Left lung (tissue), 10 donors: Measurements from ENCODE around the gene TSKU. TPM values are rescaled to one million over a fixed set of nuclear protein-coding genes. Genes with fewer than 3 reads are reported as not detected.
"Not testable (repeated sequence)": the region's sequence is repeated elsewhere in the genome, so short reads cannot be mapped to it uniquely, and the experiment has no call there.

Source experiments
- ATAC-seq: fragments of 200-7000 bp; cut with Tn5 transposase; one replicate; pipeline ENCODE4 v1.9.1; 2020; ENCODE audit warnings: moderate library complexity
- DNase-seq, 4 donors: peaks; one replicate each; pipeline ENCODE4 v3.0.0-alpha.2; 2013 to 2020
- H3K27ac ChIP-seq, 2 donors: fragments of 200-600 bp; sonication (generic) in 1 of 2; one replicate each; pipeline versions ENCODE4 v1.5.0 to v1.8.0; 2020 to 2021
- H3K27me3 ChIP-seq, 2 donors: fragments of 200-600 bp; sonication (generic) in 1 of 2; one replicate each; pipeline versions ENCODE4 v1.5.0 to v1.8.0; 2020 to 2021
- H3K36me3 ChIP-seq, 2 donors: fragments of 200-600 bp; sonication (generic) in 1 of 2; one replicate each; pipeline versions ENCODE4 v1.5.0 to v1.8.0; 2020 to 2021
- H3K4me1 ChIP-seq, 2 donors: fragments of 200-600 bp; one replicate each; pipeline ENCODE4 v1.8.0; 2021
- H3K4me3 ChIP-seq, 2 donors: fragments of 200-600 bp; sonication (generic) in 1 of 2; one replicate each; pipeline versions ENCODE4 v1.5.0 to v1.8.0; 2020 to 2021; ENCODE audit warnings: mild to moderate bottlenecking in 1 of 2
- H3K9me3 ChIP-seq, 2 donors: fragments of 200-600 bp; sonication (generic) in 1 of 2; one replicate each; pipeline versions ENCODE4 v1.5.0 to v1.8.0; 2020 to 2021
- CTCF ChIP-seq, 2 donors: fragments of 200-600 bp; sonication (generic) in 1 of 2; IDR thresholded peaks; one replicate each; pipeline versions ENCODE4 v1.5.0 to v1.8.0; 2021; ENCODE audit warnings: antibody characterized with exemption in 2 of 2
- intact Hi-C, 2 donors: fragments of 100-400 bp; cut with DNase I; formaldehyde crosslinking; loops; one replicate each; pipeline versions ENCODE4 v1.11.2 to v1.14.2; 2022
- polyA plus RNA-seq, 6 donors: library from polyadenylated mRNA; unstranded; fragments of 120-200 nt; gene quantifications; one replicate each; pipeline ENCODE4 v1.2.1, GENCODE V29; 2013; ENCODE audit not compliant: insufficient read length in 6 of 6
- total RNA-seq, 2 donors: library from RNA; stranded (reverse); fragmentation: NEBNext Ultra II Directional; extraction: Animal tissue kit (Norgen Biotek cat#: 25700); gene quantifications; one replicate each; pipeline ENCODE4 v1.2.1, GENCODE V29; 2021
- donor health status: DM: no; HTN: yes; CAD: no.
- donor health status: DM: no; HTN: no; CAD: no.

The TSKU gene
- total and polyA plus RNA-seq, 8 donors: 12.7 to 36.6 (median 28.3) TPM

GRCh38 chr11:76824083-76824939 is 41.2 kb downstream of the TSKU start:
- H3K9me3 ChIP-seq: no peaks in the 10 kb centered on the region
- TF ChIP-seq CTCF (IDR thresholded peaks at IDR 0.05): no peak
- H3K27ac ChIP-seq: peak overlapping the region; percentile 70 to 82
- ATAC-seq (peak; percentile 64), DNase-seq (no peak)
- intact Hi-C loops: no loop called here
- peaks cover 0 to 34% of the 10 kb centered on the region in 2 donors for H3K4me1 ChIP-seq
- no peak overlapping the region for H3K4me3 ChIP-seq
- H3K36me3 ChIP-seq: no peaks in the 10 kb centered on the region
- H3K27me3 ChIP-seq: no peaks in the 10 kb centered on the region

GRCh38 chr11:76824980-76825725 is 42.0 kb downstream of the TSKU start:
- no peak overlapping the region for H3K4me3 ChIP-seq
- no peaks in the 10 kb centered on the region for H3K9me3 ChIP-seq
- H3K36me3 ChIP-seq: no peaks in the 10 kb centered on the region
- peaks cover 0 to 33% of the 10 kb centered on the region in 2 donors for H3K4me1 ChIP-seq
- ATAC-seq (no peak), DNase-seq (no peak)
- peak overlapping the region; percentile 19 to 82 for H3K27ac ChIP-seq
- TF ChIP-seq CTCF (IDR thresholded peaks at IDR 0.05): no peak
- intact Hi-C loops: no loop called here
- no peaks in the 10 kb centered on the region for H3K27me3 ChIP-seq

GRCh38 chr11:76825726-76826396 is 42.7 kb downstream of the TSKU start:
- H3K36me3 ChIP-seq: no peaks in the 10 kb centered on the region
- no peaks in the 10 kb centered on the region for H3K9me3 ChIP-seq
- H3K27me3 ChIP-seq: no peaks in the 10 kb centered on the region
- peaks cover 0 to 37% of the 10 kb centered on the region in 2 donors for H3K4me1 ChIP-seq
- H3K4me3 ChIP-seq: no peak overlapping the region
- DNase-seq (no peak), ATAC-seq (no peak)
- no peak for TF ChIP-seq CTCF (IDR thresholded peaks at IDR 0.05)
- intact Hi-C loops: no loop called here
- peak overlapping the region; percentile 19 to 82 for H3K27ac ChIP-seq

GRCh38 chr11:76826508-76826907 is 43.4 kb downstream of the TSKU start:
- intact Hi-C loops, ATAC-seq, H3K27ac ChIP-seq: not testable (repeated sequence)

GRCh38 chr11:76827005-76827404 is 43.8 kb downstream of the TSKU start:
- ATAC-seq, intact Hi-C loops, H3K36me3 ChIP-seq, H3K4me3 ChIP-seq, H3K27ac ChIP-seq, H3K9me3 ChIP-seq, DNase-seq, H3K27me3 ChIP-seq: not testable (repeated sequence)
- peaks cover 0 to 41% of the 10 kb centered on the region in 2 donors for H3K4me1 ChIP-seq

More at GRCh38 chr11:76826508-76826907, 43.4 kb downstream of the TSKU start:
- not testable (repeated sequence) for H3K9me3 ChIP-seq, H3K36me3 ChIP-seq, H3K27me3 ChIP-seq, DNase-seq, H3K4me3 ChIP-seq
- H3K4me1 ChIP-seq: peaks cover 0 to 41% of the 10 kb centered on the region in 2 donors
